Measurements from ENCODE around the gene ZNF385A.

The ZNF385A gene

DNA sequence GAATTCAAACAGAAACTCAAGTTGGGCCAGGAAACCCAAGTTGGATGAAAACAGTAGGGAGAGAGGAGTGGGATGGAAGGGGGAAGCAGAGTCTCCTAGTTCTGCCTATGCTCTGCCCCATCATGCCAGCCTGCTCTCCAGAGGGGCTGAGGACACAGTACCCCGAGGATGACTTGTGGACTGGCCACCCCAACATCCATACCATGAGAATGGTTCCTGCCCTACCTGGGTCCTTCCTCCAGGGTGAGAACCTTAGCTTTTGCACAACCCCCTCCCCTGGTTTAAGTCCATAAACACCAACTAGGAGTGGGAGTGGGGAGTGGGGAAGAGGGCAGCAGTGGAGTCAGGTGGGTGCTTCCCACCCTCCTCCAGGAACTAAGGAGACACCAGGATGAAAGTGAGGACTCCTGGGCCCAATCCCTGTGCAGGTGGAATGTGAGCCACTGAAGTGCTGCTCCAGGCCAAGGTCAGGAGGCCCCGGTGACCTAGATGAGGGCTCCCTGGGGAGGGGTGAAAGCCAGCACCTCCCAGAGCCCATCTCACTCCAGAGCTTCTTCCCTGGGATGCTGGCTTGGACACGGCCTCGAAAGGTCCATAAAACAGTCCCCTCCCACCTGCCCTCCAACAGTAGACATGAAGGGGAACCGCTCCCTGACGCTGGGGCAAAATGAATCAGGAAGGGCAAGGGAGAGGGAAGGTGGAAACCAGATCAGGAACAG, 6.6 kb downstream of the ZNF385A start:
- TF ChIP-seq TAF1 (IDR thresholded peaks at IDR 0.05; ENCODE audit: low read depth), result no peak
- TF ChIP-seq NFIC (IDR thresholded peaks at IDR 0.05), result no peak
- no peak for TF ChIP-seq EP300 (IDR thresholded peaks at IDR 0.05; ENCODE audit: borderline replicate concordance)

DNA sequence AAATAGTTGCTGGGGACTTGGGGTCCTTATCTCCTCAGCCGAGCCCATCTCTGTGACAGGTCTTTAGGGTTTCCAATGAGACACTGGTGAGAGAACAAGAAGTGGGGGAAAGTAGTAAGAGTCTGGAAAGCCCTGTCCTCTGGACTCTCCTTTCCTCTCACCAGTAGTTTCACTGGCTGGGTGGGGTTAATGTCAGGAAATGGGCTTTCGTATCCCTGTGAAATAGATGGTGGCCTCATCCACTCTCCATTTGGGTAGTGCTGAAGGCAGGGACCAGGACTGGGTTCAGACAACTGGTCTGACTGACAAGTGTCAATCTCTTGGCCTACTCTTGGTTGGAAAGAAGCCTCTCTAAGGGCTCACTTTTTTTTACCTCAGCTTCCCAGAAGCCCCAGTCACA, 7.5 kb downstream of the ZNF385A start:
- TF ChIP-seq TEAD4 (IDR thresholded peaks at IDR 0.05), result no peak
- TF ChIP-seq, protein P1, sequence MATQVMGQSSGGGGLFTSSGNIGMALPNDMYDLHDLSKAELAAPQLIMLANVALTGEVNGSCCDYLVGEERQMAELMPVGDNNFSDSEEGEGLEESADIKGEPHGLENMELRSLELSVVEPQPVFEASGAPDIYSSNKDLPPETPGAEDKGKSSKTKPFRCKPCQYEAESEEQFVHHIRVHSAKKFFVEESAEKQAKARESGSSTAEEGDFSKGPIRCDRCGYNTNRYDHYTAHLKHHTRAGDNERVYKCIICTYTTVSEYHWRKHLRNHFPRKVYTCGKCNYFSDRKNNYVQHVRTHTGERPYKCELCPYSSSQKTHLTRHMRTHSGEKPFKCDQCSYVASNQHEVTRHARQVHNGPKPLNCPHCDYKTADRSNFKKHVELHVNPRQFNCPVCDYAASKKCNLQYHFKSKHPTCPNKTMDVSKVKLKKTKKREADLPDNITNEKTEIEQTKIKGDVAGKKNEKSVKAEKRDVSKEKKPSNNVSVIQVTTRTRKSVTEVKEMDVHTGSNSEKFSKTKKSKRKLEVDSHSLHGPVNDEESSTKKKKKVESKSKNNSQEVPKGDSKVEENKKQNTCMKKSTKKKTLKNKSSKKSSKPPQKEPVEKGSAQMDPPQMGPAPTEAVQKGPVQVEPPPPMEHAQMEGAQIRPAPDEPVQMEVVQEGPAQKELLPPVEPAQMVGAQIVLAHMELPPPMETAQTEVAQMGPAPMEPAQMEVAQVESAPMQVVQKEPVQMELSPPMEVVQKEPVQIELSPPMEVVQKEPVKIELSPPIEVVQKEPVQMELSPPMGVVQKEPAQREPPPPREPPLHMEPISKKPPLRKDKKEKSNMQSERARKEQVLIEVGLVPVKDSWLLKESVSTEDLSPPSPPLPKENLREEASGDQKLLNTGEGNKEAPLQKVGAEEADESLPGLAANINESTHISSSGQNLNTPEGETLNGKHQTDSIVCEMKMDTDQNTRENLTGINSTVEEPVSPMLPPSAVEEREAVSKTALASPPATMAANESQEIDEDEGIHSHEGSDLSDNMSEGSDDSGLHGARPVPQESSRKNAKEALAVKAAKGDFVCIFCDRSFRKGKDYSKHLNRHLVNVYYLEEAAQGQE (IDR thresholded peaks at IDR 0.05; ENCODE audit: low read depth), result peak; percentile 39; the same call in 1 of the 2 replicates

DNA sequence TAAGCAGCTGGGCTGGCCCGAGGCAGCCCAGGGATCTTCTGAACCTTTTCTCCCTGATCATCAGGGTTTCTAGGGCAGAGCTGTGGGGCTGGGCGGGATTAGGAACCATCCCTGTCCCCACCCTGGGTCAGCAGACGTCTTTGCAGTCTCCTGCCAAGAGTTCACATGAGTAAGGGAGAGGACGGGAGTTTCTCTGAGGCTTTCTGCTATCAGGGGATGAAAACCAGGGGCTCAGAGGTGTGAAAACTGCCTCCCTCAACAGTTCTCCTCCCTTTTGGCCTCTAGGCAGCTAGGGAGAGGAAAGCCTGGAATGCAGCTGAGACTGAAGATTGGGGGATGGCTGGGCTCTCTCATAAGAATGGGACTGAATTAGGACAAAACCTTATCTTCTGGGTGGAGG, 7.9 kb downstream of the ZNF385A start:
- TF ChIP-seq NFIC (IDR thresholded peaks at IDR 0.05) (no peak), FOXM1 (IDR thresholded peaks at IDR 0.05; ENCODE audit: borderline replicate concordance, low read depth) (no peak), EGR1 (IDR thresholded peaks at IDR 0.05) (no peak), RAD21 (IDR thresholded peaks at IDR 0.05; ENCODE audit: low read depth) (no peak), CEBPB (IDR thresholded peaks at IDR 0.05) (no peak), TCF12 (IDR thresholded peaks at IDR 0.05; ENCODE audit: low read depth) (no peak), TAF1 (IDR thresholded peaks at IDR 0.05; ENCODE audit: low read depth) (no peak), CREB1 (IDR thresholded peaks at IDR 0.05; ENCODE audit: low read depth) (no peak), ZBTB7A (IDR thresholded peaks at IDR 0.05; ENCODE audit: low read depth) (no peak), TEAD4 (IDR thresholded peaks at IDR 0.05) (no peak), YY1 (IDR thresholded peaks at IDR 0.05; ENCODE audit: low read depth) (no peak), EP300 (IDR thresholded peaks at IDR 0.05; ENCODE audit: borderline replicate concordance) (no peak)
- TF ChIP-seq, protein P2, sequence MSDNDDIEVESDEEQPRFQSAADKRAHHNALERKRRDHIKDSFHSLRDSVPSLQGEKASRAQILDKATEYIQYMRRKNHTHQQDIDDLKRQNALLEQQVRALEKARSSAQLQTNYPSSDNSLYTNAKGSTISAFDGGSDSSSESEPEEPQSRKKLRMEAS (IDR thresholded peaks at IDR 0.05), result no peak
- TF ChIP-seq, protein P3, sequence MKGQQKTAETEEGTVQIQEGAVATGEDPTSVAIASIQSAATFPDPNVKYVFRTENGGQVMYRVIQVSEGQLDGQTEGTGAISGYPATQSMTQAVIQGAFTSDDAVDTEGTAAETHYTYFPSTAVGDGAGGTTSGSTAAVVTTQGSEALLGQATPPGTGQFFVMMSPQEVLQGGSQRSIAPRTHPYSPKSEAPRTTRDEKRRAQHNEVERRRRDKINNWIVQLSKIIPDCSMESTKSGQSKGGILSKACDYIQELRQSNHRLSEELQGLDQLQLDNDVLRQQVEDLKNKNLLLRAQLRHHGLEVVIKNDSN (IDR thresholded peaks at IDR 0.05), result no peak
- TF ChIP-seq, protein P1 (IDR thresholded peaks at IDR 0.05; ENCODE audit: low read depth), result no peak

DNA sequence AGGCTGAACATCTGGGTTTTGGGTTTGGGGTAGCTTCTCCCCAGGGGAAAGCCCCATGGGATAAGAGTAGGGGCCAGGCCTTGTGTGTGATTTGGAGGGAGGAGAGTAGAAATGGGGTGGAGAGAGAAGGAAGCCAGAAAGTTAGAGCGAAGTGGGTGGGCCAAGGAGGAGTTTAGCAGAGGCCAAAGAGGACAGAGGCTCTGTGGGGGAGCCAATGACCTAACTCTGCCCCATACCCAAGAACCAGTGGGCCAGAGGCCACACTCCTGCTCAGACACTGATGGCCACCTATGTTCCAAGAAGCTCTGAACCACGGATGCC, 9.3 kb downstream of the ZNF385A start:
- TF ChIP-seq ZBTB7A (IDR thresholded peaks at IDR 0.05; ENCODE audit: low read depth), result no peak
- TF ChIP-seq, protein P2 (IDR thresholded peaks at IDR 0.05), result no peak
- no peak for TF ChIP-seq TCF12 (IDR thresholded peaks at IDR 0.05; ENCODE audit: low read depth)
- TF ChIP-seq EGR1 (IDR thresholded peaks at IDR 0.05), result no peak
- TF ChIP-seq EP300 (IDR thresholded peaks at IDR 0.05; ENCODE audit: borderline replicate concordance), result no peak
- TF ChIP-seq, protein P1 (IDR thresholded peaks at IDR 0.05; ENCODE audit: low read depth), result no peak
- no peak for TF ChIP-seq TEAD4 (IDR thresholded peaks at IDR 0.05)
- TF ChIP-seq NFIC (IDR thresholded peaks at IDR 0.05), result no peak
- TF ChIP-seq CEBPB (IDR thresholded peaks at IDR 0.05), result no peak
- TF ChIP-seq CREB1 (IDR thresholded peaks at IDR 0.05; ENCODE audit: low read depth), result no peak
- TF ChIP-seq FOXM1 (IDR thresholded peaks at IDR 0.05; ENCODE audit: borderline replicate concordance, low read depth), result no peak
- no peak for TF ChIP-seq RAD21 (IDR thresholded peaks at IDR 0.05; ENCODE audit: low read depth)
- TF ChIP-seq, protein P3 (IDR thresholded peaks at IDR 0.05), result no peak
- no peak for TF ChIP-seq YY1 (IDR thresholded peaks at IDR 0.05; ENCODE audit: low read depth)
- no peak for TF ChIP-seq TAF1 (IDR thresholded peaks at IDR 0.05; ENCODE audit: low read depth)

Measured in Ishikawa (cell line).